Heart right ventricle (tissue), 16 donors: ENCODE data around the gene OVOL2. TPM values are rescaled to one million over a fixed set of nuclear protein-coding genes. Genes with fewer than 3 reads are reported as not detected.

Source experiments
- ATAC-seq, 8 donors: fragments of 200-7000 bp; cut with Tn5 transposase; one replicate each; pipeline ENCODE4 v1.9.1; 2020; ENCODE audit warnings: mild to moderate bottlenecking in 8 of 8, moderate library complexity in 8 of 8, moderate number of reproducible peaks in 1 of 8
- DNase-seq, 2 donors: peaks; one replicate each; pipeline ENCODE4 v3.0.0-alpha.2; 2020
- H3K27ac ChIP-seq, 10 donors: fragments of 200-600 bp; sonication (generic) in 2 of 10; one replicate each; pipeline versions ENCODE4 v1.5.0 to v1.8.0; 2020 to 2022; ENCODE audit warnings: mild to moderate bottlenecking in 3 of 10
- H3K27me3 ChIP-seq, 7 donors: fragments of 200-600 bp; one replicate each; pipeline ENCODE4 v1.8.0; 2021 to 2022; ENCODE audit warnings: mild to moderate bottlenecking in 2 of 7
- H3K36me3 ChIP-seq, 9 donors: fragments of 200-600 bp; sonication (generic) in 1 of 9; one replicate each; pipeline versions ENCODE4 v1.5.0 to v1.8.0; 2020 to 2022; ENCODE audit warnings: mild to moderate bottlenecking in 2 of 9
- H3K4me1 ChIP-seq, 9 donors: fragments of 200-600 bp; sonication (generic) in 1 of 9; one replicate each; pipeline versions ENCODE4 v1.5.0 to v1.8.0; 2020 to 2022; ENCODE audit warnings: mild to moderate bottlenecking in 4 of 9
- H3K4me3 ChIP-seq, 10 donors: fragments of 200-600 bp; sonication (generic) in 2 of 10; one replicate each; pipeline versions ENCODE4 v1.5.0 to v1.8.0; 2020 to 2022; ENCODE audit warnings: mild to moderate bottlenecking in 7 of 10, moderate library complexity in 2 of 10
- H3K9me3 ChIP-seq, 11 donors: fragments of 200-600 bp in 10 of 11; sonication (generic) in 2 of 11; one replicate each; pipeline versions ENCODE4 v1.5.0 to v1.8.0; 2013 to 2022; ENCODE audit warnings: mild to moderate bottlenecking in 2 of 11, control low read depth in 1 of 11, moderate library complexity in 1 of 11
- CTCF ChIP-seq, 9 donors: fragments of 200-600 bp; sonication (generic) in 2 of 9; IDR thresholded peaks; one replicate each; pipeline versions ENCODE4 v1.5.0 to v1.8.0; 2021 to 2022; ENCODE audit warnings: antibody characterized with exemption in 9 of 9, mild to moderate bottlenecking in 5 of 9, moderate library complexity in 1 of 9
- WGBS, 2 donors: extraction: QIAGEN DNeasy Blood & Tissue Kit; methylation state at CpG; one replicate each; pipeline ENCODE4 v1.1.7; 2013; ENCODE audit warnings: inconsistent platforms in 1 of 2; 5-methylcytosine and 5-hydroxymethylcytosine counted together
- intact Hi-C, 10 donors: fragments of 100-400 bp; cut with DNase I; formaldehyde crosslinking; loops; one replicate each; pipeline versions ENCODE4 v1.11.1 to v1.14.2; 2022
- polyA plus RNA-seq, 2 donors: library from polyadenylated mRNA; stranded (reverse); fragments of 200-250 nt; gene quantifications; one replicate each; pipeline ENCODE4 v1.2.3, GENCODE V29; 2013
- total RNA-seq, 10 donors: library from RNA; stranded (reverse); fragmentation: NEBNext Ultra II Directional in 3 of 10; extraction: Animal tissue kit (Norgen Biotek cat#: 25700) in 3 of 10; gene quantifications; one replicate each; pipeline versions ENCODE4 v1.2.1 to v1.2.4, GENCODE V29; 2021 to 2023
- donor health status: Arrhythmogenic right ventricular cardiomyopathy.
- donor health status: ischemic (EF 13 %, LVEDD 7.1; RV severe dilation, severe dysfunction).
- donor health status: healthy with polysubstance abuse.
- donor health status: DM: no; HTN: yes; CAD: no.
- donor health status: DM: no; HTN: no; CAD: no.
- donor health status: ischemic (EF 25% LVEDD 6.9; RV normal size, moderate dysfunction).
- donor health status: ischemic (EF 25% LVEDD 5.7; RV mildly dilated, moderate dysfunction).
- donor health status: healthy.
- donor health status: DM: yes; HTN: yes; CAD: no.
- donor health status: Ischemic cardiomyopathy.
- donor health status: ischemic (EF 35%, LVEDD 5.7; RV mildly dilated, moderate dysfunction).
- donor health status: nonischemic (EF 11% LVEDD 7.7; RV severe dilation, severe dysfunction).
- donor health status: DM: yes; HTN: yes; CAD: no.
- donor health status: PGD.
- donor health status: ischemic (EF 29% LVEDD 5.4; RV normal size, mild dysfunction).
- donor health status: nonischemic (EF 23%, LVEDD 6.1; RV moderate dilation, normal function).

Gene OVOL2
- total and polyA plus RNA-seq, 12 donors: not detected

DNA sequence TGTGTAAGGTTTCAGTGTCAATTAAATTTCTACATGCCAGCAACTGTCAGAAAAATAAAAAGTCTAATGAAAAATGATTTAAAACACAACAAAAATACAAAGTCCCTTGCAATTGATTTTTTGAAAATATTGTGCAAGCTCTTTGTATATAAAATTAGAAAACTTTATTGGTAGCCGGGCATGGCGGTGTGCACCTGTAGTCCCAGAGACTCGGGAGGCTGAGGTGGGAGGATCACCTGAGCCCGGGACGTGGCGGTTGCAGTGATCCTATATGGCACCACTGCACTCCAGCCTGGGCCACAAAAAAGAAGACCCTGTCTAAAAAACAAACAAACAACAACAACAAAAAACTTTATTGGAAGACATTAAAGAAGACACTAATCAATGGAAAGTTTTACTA lies 6.0 kb upstream of the OVOL2 start:
- peaks cover 0 to 8% (median 4%) of the 10 kb centered on the region in 9 donors for H3K4me1 ChIP-seq
- no peak overlapping the region for H3K27ac ChIP-seq
- ATAC-seq (no peak), DNase-seq (no peak)
- WGBS, 2 donors: 91 to 92% methylated on average over 6 of the region's 6 CpGs
- peaks cover 3 to 68% (median 52%) of the 10 kb centered on the region in 7 donors for H3K27me3 ChIP-seq
- H3K9me3 ChIP-seq: no peaks in the 10 kb centered on the region
- intact Hi-C loops: no loop called here
- TF ChIP-seq CTCF (IDR thresholded peaks at IDR 0.05): no peak
- no peaks in the 10 kb centered on the region for H3K36me3 ChIP-seq
- no peak overlapping the region for H3K4me3 ChIP-seq

DNA sequence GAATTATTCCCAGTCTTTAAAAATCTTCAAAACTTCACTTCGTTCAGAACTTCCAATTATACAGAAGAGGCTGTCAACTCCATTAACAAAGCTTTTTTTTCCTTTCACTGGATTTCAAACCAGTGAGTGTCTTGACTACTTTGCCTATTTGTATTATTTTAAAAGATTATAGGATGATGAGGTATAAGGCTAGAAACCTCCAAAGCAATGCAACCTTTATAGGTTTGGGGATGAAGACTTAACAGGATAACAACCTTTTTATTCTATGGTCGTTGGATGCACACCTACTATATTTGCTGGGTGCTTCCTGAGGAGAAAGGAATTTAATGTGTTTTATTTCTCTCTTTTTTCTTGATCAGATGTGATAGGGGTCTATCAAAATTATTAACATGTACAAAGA lies 1.9 kb upstream of the OVOL2 start:
- DNase-seq (no peak), ATAC-seq (no peak)
- no peak overlapping the region for H3K4me3 ChIP-seq
- WGBS, 2 donors: 27 to 30% methylated on average over 2 of the region's 2 CpGs
- H3K36me3 ChIP-seq: no peaks in the 10 kb centered on the region
- H3K4me1 ChIP-seq: peaks cover 0 to 29% (median 22%) of the 10 kb centered on the region in 9 donors
- intact Hi-C loops: no loop called here
- no peaks in the 10 kb centered on the region for H3K9me3 ChIP-seq
- no peak for TF ChIP-seq CTCF (IDR thresholded peaks at IDR 0.05)
- H3K27ac ChIP-seq: no peak overlapping the region
- peaks cover 31 to 100% (median 86%) of the 10 kb centered on the region in 7 donors for H3K27me3 ChIP-seq

DNA sequence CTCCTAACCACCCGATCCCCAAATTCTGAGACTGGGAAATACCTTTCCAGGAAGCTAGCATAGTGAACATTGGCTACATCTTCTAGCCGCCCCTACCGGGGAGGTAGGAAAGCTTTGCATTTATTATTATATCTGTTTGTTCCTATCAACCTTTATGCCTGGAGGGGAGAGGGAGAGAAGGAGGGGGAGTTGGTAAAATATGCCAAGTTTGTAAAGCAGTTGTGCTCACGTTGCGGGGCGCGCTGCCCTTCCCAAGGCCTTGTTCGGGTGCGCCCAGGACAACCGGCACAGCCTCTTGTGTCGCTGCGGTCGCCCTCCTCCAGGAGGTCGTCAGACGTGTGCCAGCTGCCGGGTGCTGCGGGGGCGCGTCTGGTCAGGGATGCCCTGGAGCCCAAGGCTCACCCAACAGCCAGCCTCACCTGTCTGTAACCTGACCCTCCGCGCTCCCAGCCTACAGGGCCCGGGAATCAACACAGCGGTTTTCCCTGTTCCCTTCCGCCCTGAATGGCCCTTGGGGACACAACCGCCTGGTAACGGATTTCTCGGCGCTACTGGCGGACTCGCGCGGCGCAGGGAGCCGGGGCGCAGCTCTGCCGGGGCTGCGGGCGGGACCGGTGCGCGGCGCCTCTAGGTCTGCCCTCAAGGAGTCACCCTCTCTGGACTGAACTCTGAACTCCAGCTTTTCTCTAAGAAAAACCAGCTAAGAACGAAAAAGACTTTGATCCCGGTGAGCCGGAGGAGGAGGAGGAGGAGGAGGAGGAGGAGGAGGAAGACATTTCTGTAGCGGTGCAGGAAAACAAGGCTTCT lies 1.1 kb upstream of the OVOL2 start:
- DNase-seq: no peak
- ATAC-seq: peak in 1 of 8 donors; percentile 57
- H3K4me3 ChIP-seq: peak overlapping the region in 6 of 10 donors; percentile 14 to 33 (median 23)

GRCh38 chr20:18057994-18058349 lies 256 bp upstream of the OVOL2 start:
- Histone ChIP-seq H3K9me3 (no peaks in the 10 kb centered on the region), H3K4me1 (peaks cover 0 to 30% (median 22%) of the 10 kb centered on the region in 9 donors), H3K36me3 (no peaks in the 10 kb centered on the region), H3K27me3 (peaks cover 31 to 100% (median 93%) of the 10 kb centered on the region in 7 donors), H3K27ac (no peak overlapping the region), H3K4me3 (peak overlapping the region in 5 of 10 donors; percentile 19 to 51 (median 40))
- 2 to 3% methylated on average over 14 of the region's 14 CpGs for WGBS, 2 donors
- TF ChIP-seq CTCF (IDR thresholded peaks at IDR 0.05): no peak
- ATAC-seq (no peak), DNase-seq (no peak)
- intact Hi-C loops: no loop called here

More for the DNA sequence above, 1.1 kb upstream of the OVOL2 start:
- WGBS, 2 donors: 1% methylated on average over 46 of the region's 46 CpGs
- H3K36me3 ChIP-seq: no peaks in the 10 kb centered on the region
- peaks cover 31 to 100% (median 93%) of the 10 kb centered on the region in 7 donors for H3K27me3 ChIP-seq
- H3K9me3 ChIP-seq: no peaks in the 10 kb centered on the region
- intact Hi-C loops: no loop called here
- no peak for TF ChIP-seq CTCF (IDR thresholded peaks at IDR 0.05)
- H3K4me1 ChIP-seq: peaks cover 0 to 29% (median 22%) of the 10 kb centered on the region in 9 donors
- H3K27ac ChIP-seq: no peak overlapping the region
